Measurements from ENCODE around the gene ZNF688.
A peak's percentile ranks its signal among the peaks of the same experiment; 100 is the strongest.

The ZNF688 gene

DNA sequence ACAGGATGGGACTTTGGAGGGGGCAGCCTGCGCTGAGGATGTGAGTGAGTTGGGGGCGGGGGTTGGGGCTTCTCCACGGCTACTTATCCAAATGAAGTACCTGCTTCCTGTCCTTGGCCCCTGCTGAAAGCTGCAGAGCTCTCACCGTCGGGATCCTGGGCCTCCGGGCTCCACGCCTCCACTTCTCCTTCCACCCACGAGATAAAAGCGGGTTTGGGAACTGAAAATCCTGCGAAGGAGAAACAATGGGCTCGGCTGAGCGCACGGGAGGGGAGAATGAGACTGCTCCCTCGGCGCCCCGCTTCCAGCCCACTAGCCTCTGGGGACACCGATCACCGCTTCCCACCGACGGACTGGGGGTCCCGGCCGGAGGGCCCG is 13.5 kb upstream of the ZNF688 start:
- DNase-seq: no peak

GRCh38 chr16:30582611-30583340 is 11.3 kb upstream of the ZNF688 start:
- DNase-seq: no peak

- DNase-seq: no peak
Measured at GRCh38 chr16:30581457-30581856, 9.9 kb upstream of the ZNF688 start.

GRCh38 chr16:30574678-30575077 is 3.2 kb upstream of the ZNF688 start:
- DNase-seq: no peak

- no peak for DNase-seq
Measured at GRCh38 chr16:30570636-30571444, 674 bp downstream of the ZNF688 start.

DNA sequence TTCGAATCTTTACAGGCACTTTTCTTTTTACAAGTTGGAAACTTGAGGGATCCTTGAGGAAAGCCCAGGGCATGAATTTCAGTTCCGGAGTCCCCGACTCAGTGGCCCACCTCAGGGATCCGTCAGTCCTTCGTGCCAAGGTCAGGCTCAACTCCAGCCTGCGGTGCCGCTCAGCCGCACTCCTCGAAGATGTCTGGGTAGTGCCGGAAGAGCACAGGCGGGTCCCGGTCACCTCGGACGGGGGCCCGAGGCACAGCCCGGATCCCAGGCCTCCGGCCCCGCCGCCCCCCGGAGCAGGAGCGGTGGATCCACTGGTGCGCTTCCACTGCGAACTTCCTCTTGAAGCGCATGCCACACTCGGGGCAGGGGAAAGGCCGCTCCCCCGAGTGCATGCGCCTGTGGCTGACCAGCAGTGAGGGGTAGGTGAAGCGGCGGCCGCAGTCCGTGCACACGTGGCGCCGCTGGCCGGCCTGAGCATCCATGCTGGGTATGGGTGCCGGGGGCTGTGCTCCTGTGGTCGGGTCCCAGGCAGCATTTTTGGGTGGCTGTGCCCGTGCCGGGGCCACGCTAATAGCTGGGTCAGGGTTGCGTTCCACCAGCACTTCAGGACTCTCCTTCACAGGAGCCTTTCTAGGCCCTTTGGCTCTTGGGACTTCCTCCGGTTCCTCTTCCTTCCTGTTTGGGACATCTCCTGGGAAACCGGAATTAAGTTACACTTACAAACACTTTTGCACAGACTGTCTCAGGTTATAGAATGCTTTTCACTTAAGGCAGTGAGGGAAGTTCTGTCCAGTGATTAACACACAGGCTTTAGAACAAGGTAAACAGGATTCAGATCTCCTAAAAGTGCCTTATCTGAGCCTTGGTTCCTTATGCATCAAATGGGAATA is 1.5 kb downstream of the ZNF688 start:
- DNase-seq: no peak

GRCh38 chr16:30569281-30569680 is 2.2 kb downstream of the ZNF688 start:
- no peak for DNase-seq

DNA sequence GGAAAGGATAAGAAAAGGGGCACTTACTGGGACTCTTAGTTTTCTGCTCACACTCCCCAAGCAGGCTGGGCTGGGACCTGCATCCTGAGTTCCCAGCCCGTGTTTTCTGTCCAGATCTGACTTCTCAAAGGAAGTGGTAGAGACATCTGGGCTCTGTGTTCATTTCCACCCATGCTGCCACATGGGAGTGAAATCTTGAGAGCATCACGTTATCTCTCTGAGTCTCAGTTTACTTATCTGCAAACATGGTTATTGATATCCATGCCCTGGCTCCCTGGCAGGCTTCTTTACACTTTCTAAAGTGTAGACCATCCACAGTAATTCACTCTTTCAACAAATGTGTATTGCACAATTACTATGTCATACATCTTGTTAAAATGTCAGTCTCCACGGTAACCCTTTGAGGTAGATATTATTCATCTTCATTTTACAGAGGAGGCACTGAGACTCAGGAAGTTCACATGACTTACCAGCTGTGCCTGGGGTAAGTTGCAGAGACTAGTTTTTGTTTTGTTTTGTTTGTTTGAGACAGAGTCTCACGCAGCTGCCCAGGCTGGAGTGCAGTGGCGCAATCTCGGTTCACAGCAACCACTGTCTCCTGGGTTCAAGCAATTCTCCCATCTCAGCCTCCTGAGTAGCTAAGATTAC is 3.4 kb downstream of the ZNF688 start:
- no peak for DNase-seq

GRCh38 chr16:30567160-30567990 is 4.1 kb downstream of the ZNF688 start:
- peak; percentile 73 for DNase-seq

DNA sequence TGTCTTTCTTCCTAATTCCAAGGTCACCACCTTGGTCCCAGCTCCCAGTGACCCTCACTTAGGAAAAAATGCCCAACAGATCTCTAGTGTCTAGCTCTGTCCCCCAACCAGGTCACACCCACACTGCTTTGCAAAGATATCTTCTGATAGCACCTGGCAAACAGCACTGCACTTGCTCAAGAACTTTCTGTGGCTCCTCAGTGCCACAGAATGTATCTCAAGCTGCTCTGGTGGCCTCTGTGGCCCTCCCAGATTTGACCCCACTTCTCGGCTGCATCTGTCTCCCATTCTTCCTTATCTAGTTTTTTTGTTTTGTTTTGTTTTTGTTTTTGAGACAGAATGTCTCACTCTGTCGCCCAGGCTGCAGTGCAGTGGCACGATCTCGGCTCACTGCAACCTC is 5.0 kb downstream of the ZNF688 start:
- DNase-seq: no peak

GRCh38 chr16:30565984-30566383 is 5.5 kb downstream of the ZNF688 start:
- DNase-seq: no peak

DNA sequence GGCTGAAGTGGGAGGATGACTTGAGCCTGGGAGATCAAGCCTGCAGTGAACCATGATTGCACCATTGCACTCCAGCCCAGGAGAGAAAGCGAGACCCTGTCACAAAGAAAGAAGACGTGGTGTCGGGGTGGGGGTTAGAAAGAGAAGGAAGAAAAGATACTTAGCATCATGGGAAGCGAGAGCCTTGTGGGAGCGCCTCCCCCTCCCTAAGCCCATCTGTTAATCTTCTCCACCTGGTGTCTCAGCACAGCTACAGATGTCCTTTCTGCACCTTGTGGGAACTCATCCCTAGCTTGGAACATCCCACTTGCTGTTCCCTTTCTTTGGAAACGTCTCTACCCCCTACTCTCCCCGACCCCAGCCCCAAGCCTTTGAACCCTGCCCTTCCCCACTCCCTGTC is 6.0 kb downstream of the ZNF688 start:
- DNase-seq: no peak

DNA sequence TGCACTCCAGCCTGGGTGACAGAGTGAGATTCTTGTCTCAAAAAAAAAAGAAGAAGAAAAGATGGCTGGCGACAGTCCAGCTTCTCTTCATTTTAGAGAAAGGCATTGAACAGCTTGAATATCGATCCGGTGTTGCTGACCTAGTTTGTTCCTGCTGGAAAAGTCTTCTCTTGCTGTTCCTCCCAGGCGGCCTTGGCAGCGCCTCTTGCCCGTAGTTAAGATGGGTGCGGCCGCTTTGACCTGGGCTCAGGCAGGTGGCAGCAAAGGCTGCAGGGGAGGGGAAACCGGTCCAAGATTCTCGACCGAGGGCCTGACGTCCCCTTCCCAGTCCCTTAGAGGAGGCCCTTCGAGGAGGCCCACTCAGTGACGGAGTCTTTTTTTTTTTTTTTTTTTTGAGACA is 9.5 kb downstream of the ZNF688 start:
- no peak for DNase-seq

DNA sequence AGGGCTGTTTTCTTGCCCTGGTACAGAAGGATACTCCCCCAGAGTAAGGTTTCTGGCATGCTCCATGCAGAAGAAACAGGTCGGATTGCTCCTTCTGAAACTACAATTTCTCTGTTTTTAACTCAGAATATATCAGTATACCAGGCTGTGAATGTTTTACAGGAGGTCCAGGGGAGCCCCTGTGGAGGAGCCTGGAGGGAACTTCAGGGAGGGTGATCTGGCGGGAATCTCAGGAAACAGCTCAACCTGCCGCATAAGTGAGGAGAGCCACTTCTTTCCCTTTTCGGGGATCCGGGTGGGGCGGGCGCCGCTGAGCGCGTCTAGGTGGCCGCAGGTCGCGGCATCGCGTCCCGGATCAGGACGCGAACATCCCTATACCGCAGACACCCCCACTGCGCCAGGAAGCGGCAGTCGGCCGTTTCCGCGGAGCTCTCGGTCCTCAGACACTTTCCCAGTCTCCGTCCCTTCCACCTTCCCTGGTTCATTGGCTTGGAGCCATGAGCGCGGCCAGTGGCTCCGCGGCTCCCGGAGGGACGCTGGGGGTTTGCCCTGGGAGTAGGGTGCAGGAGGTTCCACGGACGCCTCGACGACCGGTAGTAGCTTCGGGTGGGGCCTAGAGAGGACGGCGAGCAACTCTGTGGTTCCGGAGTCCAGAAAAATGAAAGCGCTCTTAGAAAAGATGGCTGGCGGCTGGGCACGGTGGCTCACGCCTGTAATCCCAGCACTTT is 10.3 kb downstream of the ZNF688 start:
- peak; percentile 65 for DNase-seq

DNA sequence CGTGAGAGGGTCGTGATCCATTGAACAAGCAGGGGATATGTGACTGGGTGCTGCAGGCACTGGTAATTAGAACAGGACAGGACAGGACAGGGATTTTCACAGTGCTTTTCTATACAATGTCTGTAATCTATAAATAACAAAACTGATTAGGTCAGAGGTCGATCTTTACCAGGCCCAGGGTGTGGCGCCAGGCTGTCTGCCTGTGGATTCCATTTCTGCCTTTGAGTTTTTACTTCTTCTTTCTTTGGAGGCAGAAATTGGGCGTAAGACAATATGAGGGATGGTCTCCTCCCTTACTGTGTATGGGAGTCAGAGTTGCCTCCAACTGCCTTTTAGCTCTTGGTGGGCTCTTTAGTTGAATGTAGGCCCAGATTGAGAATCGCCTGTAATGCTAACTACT is 11.8 kb downstream of the ZNF688 start:
- no peak for DNase-seq

GRCh38 chr16:30558789-30559377 is 12.6 kb downstream of the ZNF688 start:
- no peak for DNase-seq

DNA sequence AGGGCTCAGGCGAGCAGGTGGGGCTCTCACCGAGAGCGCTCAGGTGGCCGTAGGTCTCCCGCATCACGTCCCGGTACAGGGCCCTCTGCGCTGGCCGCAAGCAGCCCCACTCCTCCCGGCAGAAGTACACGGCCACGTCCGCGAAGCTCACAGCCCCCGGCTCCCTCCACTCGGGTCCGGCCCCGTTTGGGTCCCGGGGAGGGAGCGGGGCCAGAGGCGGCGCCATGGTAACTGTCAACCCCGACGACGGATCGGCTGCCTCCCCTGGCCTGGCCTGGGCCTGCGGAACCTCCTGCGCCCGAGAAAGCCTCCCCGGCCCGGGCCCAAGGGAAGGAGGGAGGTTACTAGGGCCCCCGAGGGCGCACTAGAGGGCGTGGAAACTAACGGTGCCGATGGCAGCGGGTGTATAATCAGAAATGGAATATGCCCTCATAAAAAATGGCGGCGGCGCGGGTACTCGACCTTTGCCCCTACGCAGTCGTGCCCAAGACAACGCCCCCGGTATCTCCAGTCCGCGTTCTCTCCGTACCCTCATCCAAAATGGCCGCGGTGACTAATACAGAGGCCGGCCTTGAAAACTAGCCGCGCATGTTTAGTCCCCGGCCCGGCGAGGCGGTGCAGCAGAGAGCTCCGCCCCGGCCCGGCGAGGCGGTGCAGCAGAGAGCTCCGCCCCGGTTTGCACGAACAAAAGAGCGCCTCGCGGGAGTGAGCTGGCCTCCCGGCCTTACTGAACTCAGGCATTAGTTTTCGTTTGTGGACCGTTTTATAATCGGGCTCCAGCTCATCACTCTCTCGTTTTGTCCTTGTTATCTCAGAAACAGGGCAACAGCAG is 13.3 kb downstream of the ZNF688 start, which contains the start of gene ZNF764:
ZNF764 (minus strand) TSS at position 418 of the 832 bp plus-strand sequence; CDS start at position 226, 192 bp downstream.
- peak; percentile 95 for DNase-seq

DNA sequence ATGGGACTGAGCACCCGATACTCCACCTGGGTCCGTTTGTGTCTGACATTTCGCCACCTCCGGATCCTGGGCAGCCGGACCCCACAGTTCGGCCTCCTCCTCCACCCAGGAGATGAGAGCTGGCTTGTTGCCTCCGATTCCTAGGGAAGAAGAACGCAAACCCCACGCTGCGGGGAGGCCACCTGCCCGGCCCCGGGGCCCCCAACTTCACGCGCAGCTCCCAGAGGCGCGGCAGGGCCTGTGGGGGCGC is 13.9 kb downstream of the ZNF688 start:
- no peak for DNase-seq

- DNase-seq: no peak
Measured at GRCh38 chr16:30556125-30556473, 15.4 kb downstream of the ZNF688 start.

Data from activated CD8-positive, alpha-beta memory T cell treated with anti-CD3 and anti-CD28 coated beads, Interleukin-2, amount 50 U/mL, for 48 hours (primary cell).